ENCODE data around the gene KRTAP20-1. TPM values are rescaled to one million over a fixed set of nuclear protein-coding genes. Genes with fewer than 3 reads are reported as not detected.
A peak's percentile ranks its signal among the peaks of the same experiment; 100 is the strongest.

Gene KRTAP20-1
- total RNA-seq, 2 donors from 2014 or later: not detected

DNA sequence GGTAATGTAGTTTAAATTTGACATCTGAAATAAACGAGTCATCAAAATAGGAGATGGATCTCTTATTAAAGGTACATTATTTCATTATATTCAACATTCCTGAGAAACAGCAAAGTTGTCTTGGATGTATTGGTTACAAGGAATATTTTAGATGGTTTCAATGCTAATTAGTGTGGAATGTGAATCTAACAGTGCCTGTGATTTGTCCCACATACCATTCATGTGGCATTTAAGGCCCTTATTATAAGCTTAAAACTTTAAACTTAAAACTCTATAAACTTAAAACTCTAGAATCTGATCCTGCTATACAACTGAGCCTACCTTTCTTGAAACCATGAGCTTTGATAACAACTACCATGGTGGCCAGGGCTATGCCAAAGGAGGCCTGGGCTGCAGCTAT is 15.4 kb upstream of the KRTAP20-1 start, which contains the start of gene KRTAP22-1:
Gene KRTAP22-1, plus strand, starts transcription at position 301 of the 400 bp plus-strand sequence.
- H3K4me3 Mint-ChIP-seq: no peak within 1 kb of the TSS
- peaks cover 25% of the 10 kb centered on the region for H3K9me3 Mint-ChIP-seq
- Histone ChIP-seq H3K36me3 (ENCODE audit: control insufficient read depth, insufficient read depth, low read length) (no peaks in the 10 kb centered on the region), H3K4me3 (ENCODE audit: low read length) (no peak within 1 kb of the TSS), H3K27ac (ENCODE audit: low read depth, low read length) (no peak within 1 kb of the TSS), H3K27me3 (ENCODE audit: control insufficient read depth, insufficient read depth, low read length, poor library complexity, severe bottlenecking) (no peaks in the 10 kb centered on the region), H3K4me1 (ENCODE audit: control insufficient read depth, insufficient read depth, low read length) (no peaks in the 10 kb centered on the region), H3K9ac (ENCODE audit: extremely low read depth, low read length, poor library complexity, severe bottlenecking) (no peak within 1 kb of the TSS), H3K9me3 (ENCODE audit: control insufficient read depth, low read length) (no peaks in the 10 kb centered on the region)
- no peaks in the 10 kb centered on the region for H3K27me3 Mint-ChIP-seq (ENCODE audit: insufficient read depth)
- no CpG with 5 or more reads among the region's 1 CpG for WGBS, 2 experiments (ENCODE audit: insufficient coverage in 1 of 2, insufficient read length in 1 of 2)
- TF ChIP-seq CTCF (conservative IDR thresholded peaks at IDR 0.05): no peak
- H3K36me3 Mint-ChIP-seq (ENCODE audit: low read depth): no peaks in the 10 kb centered on the region
- no peak within 1 kb of the TSS for H3K27ac Mint-ChIP-seq
- H3K4me1 Mint-ChIP-seq: no peaks in the 10 kb centered on the region
- no peak for DNase-seq

DNA sequence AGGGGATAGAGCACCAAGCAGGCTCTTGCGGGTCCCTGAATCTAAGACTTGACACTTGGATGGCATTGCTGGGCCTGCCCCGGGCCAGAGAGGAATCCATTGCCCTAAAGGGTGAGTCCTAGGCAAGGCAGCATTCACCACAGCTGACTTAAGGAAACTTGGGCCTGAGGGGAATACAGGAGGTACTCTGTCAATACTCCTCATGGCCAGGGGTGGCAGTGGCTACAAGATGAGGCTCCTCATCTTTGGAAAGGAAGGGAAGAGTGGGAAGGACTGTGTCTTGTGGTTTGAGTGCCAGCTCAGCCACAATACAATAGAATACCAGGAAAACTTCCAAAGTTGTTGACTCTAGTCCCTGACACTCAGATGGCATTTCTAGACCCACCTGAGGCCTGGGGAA is 10.3 kb upstream of the KRTAP20-1 start:
- Mint-ChIP-seq H3K4me1 (no peaks in the 10 kb centered on the region), H3K9me3 (peaks cover 37% of the 10 kb centered on the region), H3K36me3 (ENCODE audit: low read depth) (no peaks in the 10 kb centered on the region), H3K4me3 (no peak overlapping the region), H3K27ac (no peak overlapping the region), H3K27me3 (ENCODE audit: insufficient read depth) (no peaks in the 10 kb centered on the region)
- WGBS, 2 experiments (ENCODE audit: insufficient coverage in 1 of 2, insufficient read length in 1 of 2): 86 to 88% methylated on average over 2 of the region's 2 CpGs
- no peak overlapping the region for H3K4me3 ChIP-seq (ENCODE audit: low read length)
- no peaks in the 10 kb centered on the region for H3K36me3 ChIP-seq (ENCODE audit: control insufficient read depth, insufficient read depth, low read length)
- H3K27me3 ChIP-seq (ENCODE audit: control insufficient read depth, insufficient read depth, low read length, poor library complexity, severe bottlenecking): no peaks in the 10 kb centered on the region
- TF ChIP-seq CTCF (conservative IDR thresholded peaks at IDR 0.05): peak; percentile 56
- no peak overlapping the region for H3K9ac ChIP-seq (ENCODE audit: extremely low read depth, low read length, poor library complexity, severe bottlenecking)
- DNase-seq: peak; percentile 75
- no peak overlapping the region for H3K27ac ChIP-seq (ENCODE audit: low read depth, low read length)
- H3K9me3 ChIP-seq (ENCODE audit: control insufficient read depth, low read length): no peaks in the 10 kb centered on the region
- no peaks in the 10 kb centered on the region for H3K4me1 ChIP-seq (ENCODE audit: control insufficient read depth, insufficient read depth, low read length)

DNA sequence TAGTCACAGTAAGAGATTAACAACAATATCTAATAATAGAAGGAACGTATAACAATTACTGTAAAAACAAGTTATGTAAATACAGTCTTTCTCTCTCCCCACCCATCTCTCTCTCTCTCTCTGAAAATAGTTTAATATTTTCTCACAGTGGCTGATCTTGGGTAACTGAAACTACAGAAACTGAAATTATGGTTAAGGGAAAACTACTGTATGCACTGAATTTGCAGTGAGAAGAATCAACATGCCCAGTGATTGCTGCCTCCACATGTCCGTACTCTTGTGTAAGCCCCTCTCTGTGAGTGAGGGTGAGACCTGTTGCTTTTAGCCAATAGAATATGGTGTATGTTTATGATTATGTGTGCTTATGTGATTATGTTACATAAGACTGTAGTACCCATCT is 4.1 kb upstream of the KRTAP20-1 start:
- peaks cover 44% of the 10 kb centered on the region for H3K9me3 Mint-ChIP-seq
- no peaks in the 10 kb centered on the region for H3K4me1 ChIP-seq (ENCODE audit: control insufficient read depth, insufficient read depth, low read length)

More for the DNA sequence above, 4.1 kb upstream of the KRTAP20-1 start:
- Histone ChIP-seq H3K9me3 (ENCODE audit: control insufficient read depth, low read length) (no peaks in the 10 kb centered on the region), H3K27me3 (ENCODE audit: control insufficient read depth, insufficient read depth, low read length, poor library complexity, severe bottlenecking) (no peaks in the 10 kb centered on the region), H3K4me3 (ENCODE audit: low read length) (no peak overlapping the region), H3K9ac (ENCODE audit: extremely low read depth, low read length, poor library complexity, severe bottlenecking) (no peak overlapping the region), H3K36me3 (ENCODE audit: control insufficient read depth, insufficient read depth, low read length) (no peaks in the 10 kb centered on the region), H3K27ac (ENCODE audit: low read depth, low read length) (no peak overlapping the region)
- no peak for DNase-seq
- no peak overlapping the region for H3K4me3 Mint-ChIP-seq
- no peaks in the 10 kb centered on the region for H3K4me1 Mint-ChIP-seq
- no peak for TF ChIP-seq CTCF (conservative IDR thresholded peaks at IDR 0.05)
- no peaks in the 10 kb centered on the region for H3K27me3 Mint-ChIP-seq (ENCODE audit: insufficient read depth)
- WGBS, 2 experiments (ENCODE audit: insufficient coverage in 1 of 2, insufficient read length in 1 of 2): 89 to 95% methylated on average over 1 of the region's 2 CpGs
- H3K36me3 Mint-ChIP-seq (ENCODE audit: low read depth): no peaks in the 10 kb centered on the region
- no peak overlapping the region for H3K27ac Mint-ChIP-seq
